SK-N-SH treated with all-trans-retinoic acid at 6 μM for 48 hours (cell line): ENCODE data around the gene ZBTB7A.

Source experiments
- ATAC-seq: fragments of 200-7000 bp; cut with Tn5 transposase; 3 replicates; pipeline ENCODE4 v1.9.1; 2020; ENCODE audit warnings: mild to moderate bottlenecking, moderate library complexity
- ARNTL ChIP-seq: fragments of 450-650 bp; formaldehyde crosslinking; IDR thresholded peaks from 2 replicates; pipeline ENCODE4 v1.5.0; 2020; ENCODE audit warnings: low read depth, mild to moderate bottlenecking, moderate library complexity, borderline replicate concordance
- BACH2 ChIP-seq: fragments of 250-450 bp; sonication (Bioruptor Pico); IDR thresholded peaks from 2 replicates; pipeline ENCODE4 v1.9.0; 2021; ENCODE audit warnings: mild to moderate bottlenecking, borderline replicate concordance
- CSDC2 ChIP-seq: fragments of 250-450 bp; sonication (Bioruptor Pico); IDR thresholded peaks from 2 replicates; pipeline ENCODE4 v1.5.0; 2020; ENCODE audit warnings: mild to moderate bottlenecking, moderate library complexity
- ESRRG ChIP-seq: fragments of 250-450 bp; sonication (Bioruptor Pico); IDR thresholded peaks from 2 replicates; pipeline ENCODE4 v1.6.1; 2021; ENCODE audit warnings: mild to moderate bottlenecking
- GLIS3 ChIP-seq: fragments of 250-450 bp; sonication (Bioruptor Pico); IDR thresholded peaks from 2 replicates; pipeline ENCODE4 v1.5.0; 2020; ENCODE audit warnings: mild to moderate bottlenecking, moderate library complexity
- OSR1 ChIP-seq: fragments of 250-450 bp; sonication (Bioruptor Pico); IDR thresholded peaks from 2 replicates; pipeline ENCODE4 v1.8.0; 2022; ENCODE audit warnings: moderate library complexity, mild to moderate bottlenecking, inconsistent platforms
- PATZ1 ChIP-seq: fragments of 250-450 bp; sonication (Bioruptor Pico); IDR thresholded peaks from 2 replicates; pipeline ENCODE4 v1.8.0; 2020; ENCODE audit warnings: mild to moderate bottlenecking, moderate library complexity, borderline replicate concordance
- PPARA ChIP-seq: fragments of 250-450 bp; sonication (Bioruptor Pico); IDR thresholded peaks from 2 replicates; pipeline ENCODE4 v1.5.0; 2020; ENCODE audit warnings: mild to moderate bottlenecking, borderline replicate concordance
- RARB ChIP-seq: fragments of 250-450 bp; sonication (Bioruptor Pico); IDR thresholded peaks from 2 replicates; pipeline ENCODE4 v1.8.0; 2021; ENCODE audit warnings: mild to moderate bottlenecking, moderate library complexity
- SNAI2 ChIP-seq: fragments of 250-450 bp; sonication (Bioruptor Pico); IDR thresholded peaks from 2 replicates; pipeline ENCODE4 v1.5.0; 2020; ENCODE audit warnings: mild to moderate bottlenecking, moderate library complexity
- TCF4 ChIP-seq: fragments of 250-450 bp; sonication (Bioruptor Pico); IDR thresholded peaks from 2 replicates; pipeline ENCODE4 v1.8.0; 2021; ENCODE audit warnings: mild to moderate bottlenecking, moderate library complexity, borderline replicate concordance
- TOX ChIP-seq: fragments of 250-450 bp; sonication (Bioruptor Pico); IDR thresholded peaks from 2 replicates; pipeline ENCODE4 v1.8.0; 2021; ENCODE audit warnings: mild to moderate bottlenecking, moderate library complexity, borderline replicate concordance
- ZC3H10 ChIP-seq: fragments of 250-450 bp; sonication (Bioruptor Pico); IDR thresholded peaks from 2 replicates; pipeline ENCODE4 v1.5.1; 2021; ENCODE audit warnings: mild to moderate bottlenecking, moderate library complexity
- ZFP3 ChIP-seq: fragments of 250-450 bp; sonication (Bioruptor Pico); IDR thresholded peaks from 2 replicates; pipeline ENCODE4 v1.5.0; 2020; ENCODE audit warnings: mild to moderate bottlenecking, moderate library complexity
- ZFP30 ChIP-seq: fragments of 450-650 bp; formaldehyde crosslinking; IDR thresholded peaks from 2 replicates; pipeline ENCODE4 v1.5.0; 2022; ENCODE audit warnings: mild to moderate bottlenecking, moderate library complexity
- ZNF565 ChIP-seq: fragments of 450-650 bp; formaldehyde crosslinking; conservative IDR thresholded peaks from 2 replicates; pipeline ENCODE4 v1.5.0; 2020; ENCODE audit warnings: low read depth, mild to moderate bottlenecking, moderate library complexity
- ZNF70 ChIP-seq: fragments of 450-650 bp; formaldehyde crosslinking; IDR thresholded peaks from 2 replicates; pipeline ENCODE4 v1.5.0; 2020; ENCODE audit warnings: mild to moderate bottlenecking, moderate library complexity
- ZNF8 ChIP-seq: fragments of 450-650 bp; formaldehyde crosslinking; IDR thresholded peaks from 2 replicates; pipeline ENCODE4 v1.5.0; 2020; ENCODE audit warnings: mild to moderate bottlenecking, moderate library complexity
- TF ChIP-seq, protein P1 (sequence below): fragments of 250-450 bp; sonication (Bioruptor Pico); IDR thresholded peaks from 2 replicates; pipeline ENCODE4 v1.5.1; 2021; ENCODE audit warnings: mild to moderate bottlenecking, moderate library complexity
- TF ChIP-seq, protein P2 (sequence below): fragments of 250-450 bp; sonication (Bioruptor Pico); IDR thresholded peaks from 2 replicates; pipeline ENCODE4 v1.5.1; 2020; ENCODE audit warnings: low read depth, mild to moderate bottlenecking, moderate library complexity

ZBTB7A gene

DNA sequence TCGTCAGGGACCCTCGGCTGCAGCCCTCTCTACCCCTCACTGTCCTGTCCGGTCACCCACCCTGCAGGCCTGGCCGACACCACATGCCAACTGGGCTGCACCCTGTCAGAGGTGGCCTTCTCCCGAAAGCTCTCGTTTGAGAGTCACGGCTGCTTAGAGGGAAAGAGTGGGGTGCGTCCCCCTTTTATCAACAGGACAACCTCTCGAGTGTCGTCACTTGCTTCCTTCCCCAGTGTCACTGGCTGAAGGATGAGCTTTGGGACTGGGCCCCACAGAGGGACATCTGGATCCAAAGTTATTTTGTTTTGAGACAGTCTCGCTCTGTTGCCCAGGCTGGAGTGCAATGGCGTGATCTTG lies 28.8 kb upstream of the ZBTB7A start:
- ATAC-seq, result no peak
- no peak for TF ChIP-seq PATZ1 (CRISPR knock-in tag)
- no peak for TF ChIP-seq GLIS3 (CRISPR knock-in tag)
- no peak for TF ChIP-seq ZNF70 (CRISPR knock-in tag)
- no peak for TF ChIP-seq SNAI2 (CRISPR knock-in tag)
- no peak for TF ChIP-seq ZNF565 (CRISPR knock-in tag)
- TF ChIP-seq BACH2 (CRISPR knock-in tag), result no peak
- no peak for TF ChIP-seq RARB (CRISPR knock-in tag)
- TF ChIP-seq, protein P1, sequence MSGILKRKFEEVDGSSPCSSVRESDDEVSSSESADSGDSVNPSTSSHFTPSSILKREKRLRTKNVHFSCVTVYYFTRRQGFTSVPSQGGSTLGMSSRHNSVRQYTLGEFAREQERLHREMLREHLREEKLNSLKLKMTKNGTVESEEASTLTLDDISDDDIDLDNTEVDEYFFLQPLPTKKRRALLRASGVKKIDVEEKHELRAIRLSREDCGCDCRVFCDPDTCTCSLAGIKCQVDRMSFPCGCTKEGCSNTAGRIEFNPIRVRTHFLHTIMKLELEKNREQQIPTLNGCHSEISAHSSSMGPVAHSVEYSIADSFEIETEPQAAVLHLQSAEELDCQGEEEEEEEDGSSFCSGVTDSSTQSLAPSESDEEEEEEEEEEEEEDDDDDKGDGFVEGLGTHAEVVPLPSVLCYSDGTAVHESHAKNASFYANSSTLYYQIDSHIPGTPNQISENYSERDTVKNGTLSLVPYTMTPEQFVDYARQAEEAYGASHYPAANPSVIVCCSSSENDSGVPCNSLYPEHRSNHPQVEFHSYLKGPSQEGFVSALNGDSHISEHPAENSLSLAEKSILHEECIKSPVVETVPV (CRISPR knock-in tag), result no peak
- no peak for TF ChIP-seq ZFP30 (CRISPR knock-in tag)
- no peak for TF ChIP-seq ZC3H10 (CRISPR knock-in tag)
- no peak for TF ChIP-seq ARNTL (CRISPR knock-in tag)
- TF ChIP-seq CSDC2 (CRISPR knock-in tag), result no peak
- TF ChIP-seq TCF4 (CRISPR knock-in tag), result no peak
- no peak for TF ChIP-seq ZNF8 (CRISPR knock-in tag)
- TF ChIP-seq ESRRG (CRISPR knock-in tag), result no peak
- no peak for TF ChIP-seq OSR1 (CRISPR knock-in tag)
- TF ChIP-seq, all 23 proteins: peak for 0

DNA sequence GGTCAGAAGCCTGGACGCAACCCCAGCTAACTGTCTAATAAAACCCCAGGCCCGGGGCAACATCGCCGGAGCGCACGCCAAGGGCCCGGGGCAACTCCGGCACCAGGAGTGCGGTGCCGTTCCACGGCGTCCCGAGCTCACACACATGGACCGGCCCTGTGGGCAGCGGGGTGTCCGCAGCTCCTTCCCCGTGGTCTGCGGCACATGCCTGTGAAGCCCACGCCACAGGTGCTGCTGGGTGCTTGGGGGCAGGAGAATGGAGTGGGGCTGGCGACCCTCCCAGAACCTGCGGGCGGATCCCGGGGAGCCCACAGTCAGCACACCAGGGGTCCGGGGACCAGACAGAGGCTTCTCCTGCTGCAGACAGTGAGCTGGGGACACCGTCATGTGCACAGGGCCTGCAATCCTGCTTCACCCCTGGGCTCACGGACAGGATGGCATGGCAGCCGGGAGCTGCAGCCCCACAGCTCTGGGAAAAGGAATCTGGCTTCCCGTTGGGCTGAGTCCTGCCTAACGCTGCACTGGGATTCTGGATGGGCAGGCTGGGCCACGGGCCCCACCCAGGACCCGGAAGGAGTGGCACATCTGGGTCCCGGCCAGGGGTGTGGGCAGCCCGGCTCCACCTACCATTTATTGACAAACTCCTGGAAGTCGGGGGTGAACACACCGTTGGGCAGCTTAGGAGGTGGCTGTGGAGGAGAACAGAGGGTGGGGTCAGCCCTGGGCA lies 28.2 kb upstream of the ZBTB7A start:
- TF ChIP-seq BACH2 (CRISPR knock-in tag) (no peak), PPARA (CRISPR knock-in tag) (no peak), RARB (CRISPR knock-in tag) (no peak), ARNTL (CRISPR knock-in tag) (no peak), PATZ1 (CRISPR knock-in tag) (no peak)
- TF ChIP-seq, protein P1 (CRISPR knock-in tag), result no peak
- TF ChIP-seq, all 23 proteins: peak for 0
- ATAC-seq, result no peak

GRCh38 chr19:4094291-4094690 lies 27.6 kb upstream of the ZBTB7A start:
- TF ChIP-seq ESRRG (CRISPR knock-in tag), result no peak
- no peak for ATAC-seq

DNA sequence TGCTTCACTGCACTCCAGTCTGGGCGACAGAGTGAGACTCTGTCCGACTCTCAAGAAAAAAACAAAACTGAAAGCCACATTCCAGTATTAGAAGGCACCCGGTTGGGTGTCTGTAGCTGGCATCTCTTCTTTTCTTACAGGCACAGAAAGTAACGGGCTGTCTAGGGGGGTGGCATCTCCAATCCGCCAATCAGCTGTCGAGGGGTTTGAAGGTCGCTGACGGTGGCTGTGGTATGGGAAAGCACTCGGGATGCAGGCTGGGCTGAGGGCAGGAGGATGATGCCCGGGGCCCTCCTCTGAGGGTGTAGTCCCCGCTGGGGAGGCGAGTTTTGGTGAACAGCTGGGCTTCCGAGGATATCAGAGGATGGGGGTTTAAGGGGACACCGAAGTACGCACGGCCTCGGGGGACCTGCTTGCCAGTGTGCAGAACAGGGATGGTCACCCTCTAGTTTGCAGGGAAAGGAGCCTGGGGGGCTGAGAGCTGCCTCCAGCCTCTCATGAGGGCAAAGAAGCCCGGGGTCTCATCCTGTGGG lies 27.0 kb upstream of the ZBTB7A start:
- TF ChIP-seq CSDC2 (CRISPR knock-in tag) (no peak), GLIS3 (CRISPR knock-in tag) (no peak), TCF4 (CRISPR knock-in tag) (no peak), PATZ1 (CRISPR knock-in tag) (no peak), ZFP30 (CRISPR knock-in tag) (no peak), TOX (CRISPR knock-in tag) (no peak), ZFP3 (no peak), ZNF8 (CRISPR knock-in tag) (no peak)
- TF ChIP-seq, protein P2, sequence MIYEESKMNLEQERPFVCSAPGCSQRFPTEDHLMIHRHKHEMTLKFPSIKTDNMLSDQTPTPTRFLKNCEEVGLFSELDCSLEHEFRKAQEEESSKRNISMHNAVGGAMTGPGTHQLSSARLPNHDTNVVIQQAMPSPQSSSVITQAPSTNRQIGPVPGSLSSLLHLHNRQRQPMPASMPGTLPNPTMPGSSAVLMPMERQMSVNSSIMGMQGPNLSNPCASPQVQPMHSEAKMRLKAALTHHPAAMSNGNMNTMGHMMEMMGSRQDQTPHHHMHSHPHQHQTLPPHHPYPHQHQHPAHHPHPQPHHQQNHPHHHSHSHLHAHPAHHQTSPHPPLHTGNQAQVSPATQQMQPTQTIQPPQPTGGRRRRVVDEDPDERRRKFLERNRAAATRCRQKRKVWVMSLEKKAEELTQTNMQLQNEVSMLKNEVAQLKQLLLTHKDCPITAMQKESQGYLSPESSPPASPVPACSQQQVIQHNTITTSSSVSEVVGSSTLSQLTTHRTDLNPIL (CRISPR knock-in tag), result no peak
- no peak for ATAC-seq
